HG03095 (cell line): ENCODE data around the gene FLRT2.

Source experiments
- ATAC-seq: cut with Tn5 transposase; IDR thresholded peaks from one replicate; pipeline ENCODE4 v1.9.1; 2021; ENCODE audit warnings: moderate library complexity; ENCODE audit not compliant: unreplicated experiment

The FLRT2 gene

DNA sequence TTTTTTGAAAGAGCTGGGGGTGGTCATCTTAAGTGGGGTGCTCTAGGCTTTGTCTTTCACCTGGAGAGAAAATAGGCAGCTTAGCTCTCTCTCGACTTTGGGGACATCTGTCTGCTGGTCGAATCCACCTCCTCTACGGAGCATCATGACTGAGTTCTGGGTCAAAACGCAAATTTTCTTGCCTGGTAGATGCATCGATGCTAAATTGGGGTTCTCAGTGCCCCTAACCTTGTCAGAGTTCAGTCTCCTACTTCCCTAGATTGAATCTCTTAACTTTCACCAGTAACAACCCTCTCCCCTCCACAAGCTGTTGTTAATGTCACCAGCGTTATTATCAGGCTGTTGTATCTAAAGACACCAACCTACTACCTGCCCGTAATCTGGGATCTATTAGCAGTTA lies 682 bp downstream of the FLRT2 start:
- no peak for ATAC-seq

DNA sequence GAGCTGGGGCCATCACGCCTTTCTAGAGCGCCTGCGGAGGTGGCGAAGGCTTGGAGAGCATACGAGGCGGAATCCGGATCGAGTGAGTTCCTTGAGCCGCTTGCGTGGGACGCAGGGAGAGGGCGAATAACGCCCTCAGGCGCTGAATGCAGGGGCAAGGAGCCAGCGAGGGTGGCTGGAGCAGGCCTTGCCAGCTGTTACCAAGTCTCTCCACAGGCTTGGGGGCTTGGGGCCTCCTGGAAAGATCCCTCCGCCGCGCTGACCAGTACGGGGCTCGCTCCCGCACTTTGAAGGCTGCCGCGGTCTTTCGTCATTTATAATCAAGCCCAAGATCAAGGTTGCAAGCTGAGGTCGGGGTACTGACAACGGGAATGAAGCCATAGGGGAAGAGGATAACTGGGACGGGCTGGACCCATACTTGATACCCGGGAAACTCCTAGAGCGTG lies 1.2 kb downstream of the FLRT2 start:
- no peak for ATAC-seq

DNA sequence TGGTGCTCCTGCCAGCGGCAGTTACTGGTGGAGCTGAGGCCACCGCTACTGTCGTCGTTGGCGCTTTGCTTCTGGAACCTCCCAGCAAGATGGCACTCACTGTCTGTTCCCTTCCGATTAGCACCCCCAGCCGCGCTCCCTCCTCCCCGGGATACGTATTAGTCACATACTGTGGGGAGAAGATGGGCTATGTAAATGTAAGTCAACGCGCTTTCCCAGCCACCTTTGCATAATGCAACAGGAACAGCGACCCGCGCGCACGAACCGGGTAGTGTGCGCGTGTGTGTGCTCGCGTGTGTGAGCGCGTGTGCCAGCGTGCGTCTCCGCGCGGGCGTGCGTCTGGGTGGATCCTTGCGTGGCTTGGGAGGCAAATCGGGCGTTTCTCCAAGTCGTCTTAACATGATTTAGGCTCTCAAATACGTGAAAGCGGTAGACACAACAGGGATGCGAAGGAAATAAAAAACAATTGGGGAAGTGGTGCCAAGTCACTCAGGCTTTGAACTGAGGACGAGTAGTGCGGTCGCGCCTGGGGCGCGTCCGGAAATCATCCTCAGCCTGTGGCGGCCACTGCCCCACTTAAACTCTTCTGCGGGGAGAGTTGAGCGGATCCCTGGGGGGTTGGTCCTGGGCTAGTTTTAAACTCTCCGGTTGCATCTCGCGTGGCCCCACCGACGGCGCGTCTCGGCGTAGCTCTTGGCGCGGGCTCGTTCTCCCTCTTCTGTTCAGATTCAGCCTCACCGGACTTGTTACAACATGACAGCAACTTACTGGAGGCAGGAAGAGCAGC lies 1.8 kb downstream of the FLRT2 start:
- no peak for ATAC-seq

DNA sequence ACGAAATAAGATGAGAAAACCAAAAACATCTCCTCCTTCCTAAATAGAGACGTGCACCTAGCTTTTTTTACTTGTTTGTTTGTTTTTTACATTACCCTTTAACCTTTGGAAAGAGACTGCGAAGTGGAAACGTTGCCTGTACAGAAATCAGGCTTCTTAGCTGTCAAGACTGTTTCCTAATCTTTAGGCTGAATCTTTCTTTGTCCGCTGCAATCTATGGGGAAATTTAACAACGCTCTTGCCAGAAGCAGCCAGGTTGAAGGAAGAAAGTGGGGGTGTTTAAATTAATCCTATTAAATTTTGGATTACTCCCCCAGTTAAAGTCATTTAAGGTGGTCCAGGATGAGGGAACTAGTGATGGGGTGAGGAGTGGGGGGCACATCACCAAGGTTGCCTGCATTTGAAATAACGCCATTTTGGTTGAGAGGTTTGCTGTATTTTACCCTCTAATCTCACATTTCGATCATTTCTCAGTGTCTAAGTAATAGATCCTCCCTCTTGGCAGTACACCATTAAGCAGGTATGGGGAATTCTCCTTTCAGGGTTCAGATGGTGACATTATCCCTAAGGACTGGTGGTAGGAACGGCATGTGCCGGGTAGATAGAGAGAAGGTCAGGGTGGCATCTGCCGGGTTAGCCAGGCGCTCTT lies 2.6 kb downstream of the FLRT2 start:
- ATAC-seq, result no peak

DNA sequence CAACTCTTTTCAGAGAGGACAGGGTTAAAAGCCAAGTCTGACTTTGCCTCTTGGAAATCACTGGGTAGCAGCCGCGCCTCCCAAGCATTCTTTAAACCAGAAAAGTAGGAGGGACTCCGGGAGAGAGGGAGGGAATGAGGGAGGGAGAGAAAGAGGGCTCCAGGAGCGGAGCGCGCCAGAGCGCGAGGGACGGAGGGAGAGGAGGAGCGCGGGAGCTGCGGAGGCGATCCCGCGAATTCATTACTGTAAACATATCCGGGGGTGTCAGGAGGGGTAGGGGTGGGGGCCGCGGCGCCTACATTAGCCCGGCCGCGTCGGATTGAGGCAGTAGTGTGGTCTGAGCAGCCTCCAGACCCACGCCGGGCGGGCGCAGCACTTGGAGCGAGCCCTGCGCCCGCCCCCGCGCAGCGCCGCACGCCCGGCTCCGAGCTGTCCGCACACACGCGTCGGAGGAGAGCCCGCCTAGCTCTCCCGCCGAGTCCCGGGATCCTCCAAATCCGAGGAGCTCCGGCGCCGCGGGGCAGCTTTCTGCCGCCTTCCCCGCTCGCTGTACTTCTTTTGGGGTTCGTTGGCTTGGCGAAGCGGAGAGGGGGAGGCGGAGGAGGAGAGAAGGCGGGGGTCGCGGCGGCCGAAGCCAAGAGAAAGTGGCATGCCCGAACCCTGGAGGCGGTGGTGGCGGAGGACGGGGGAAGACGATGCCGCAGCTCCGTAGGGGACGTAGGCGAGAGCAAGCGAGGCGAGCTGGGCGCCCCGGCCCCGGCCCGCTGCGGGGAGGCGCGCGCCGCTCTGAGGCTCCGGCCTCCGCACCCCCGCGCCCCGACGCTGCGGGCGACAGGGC lies 3.3 kb downstream of the FLRT2 start:
- ATAC-seq, result no peak

DNA sequence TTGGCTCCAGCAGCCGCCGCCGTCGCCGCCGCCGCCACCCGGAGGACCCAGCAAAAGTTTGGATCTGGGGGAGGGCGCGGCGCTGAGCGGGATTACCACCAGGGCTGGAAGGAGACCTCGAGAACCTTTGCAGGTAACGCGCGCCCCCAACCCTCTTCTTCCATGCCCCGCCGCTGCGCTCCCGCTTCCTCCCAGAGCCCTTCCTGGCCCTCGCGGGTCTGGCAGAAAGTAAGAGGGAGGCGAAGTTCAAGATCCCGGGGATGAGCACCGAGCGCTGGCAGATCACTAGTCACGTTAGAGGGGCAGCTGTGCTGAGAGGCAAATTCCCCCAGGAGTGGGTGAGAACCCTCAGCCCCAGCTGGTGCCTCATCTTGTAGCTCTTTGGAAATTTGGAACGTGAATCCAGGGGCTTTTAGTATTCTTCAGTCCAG lies 3.9 kb downstream of the FLRT2 start:
- ATAC-seq, result no peak

DNA sequence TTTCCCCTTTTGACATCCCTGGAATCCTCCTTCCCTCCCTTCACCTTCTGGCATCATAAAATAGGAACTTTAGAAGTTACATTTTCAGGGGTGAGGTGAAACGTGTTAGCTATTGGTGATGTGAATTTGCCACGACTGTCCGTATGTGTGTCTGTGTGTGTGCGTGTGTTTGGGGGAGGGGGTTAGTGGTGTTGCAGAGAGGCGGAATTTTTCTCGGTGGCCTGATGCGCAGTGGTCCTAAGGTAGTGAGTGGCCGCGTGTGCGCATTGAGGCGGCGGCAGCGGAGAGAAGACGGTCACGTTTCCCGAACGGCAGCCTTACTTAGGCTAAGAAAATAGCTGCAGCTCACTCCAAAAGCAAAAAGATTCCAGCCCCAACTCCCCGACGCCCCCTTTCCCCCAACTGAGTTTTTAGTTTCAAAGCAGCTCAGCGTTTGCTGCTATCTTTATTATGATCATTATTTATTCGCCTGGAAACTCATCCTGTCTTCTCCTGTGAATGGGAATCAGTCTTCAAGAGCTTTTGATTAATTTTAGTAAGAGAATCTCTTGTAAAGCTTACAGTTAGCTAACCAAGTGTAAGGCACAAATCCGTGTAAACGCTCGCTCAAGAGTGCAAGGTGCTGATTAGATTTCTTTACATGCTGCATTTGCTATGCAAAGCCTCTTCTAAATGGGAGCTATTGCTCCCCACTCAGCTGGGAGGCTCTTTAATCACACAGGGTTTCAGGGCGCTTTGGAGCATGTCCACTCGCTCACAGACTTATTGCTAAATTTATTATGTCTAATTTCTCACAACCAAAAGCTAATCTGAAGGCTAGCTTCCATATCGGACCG lies 4.7 kb downstream of the FLRT2 start:
- ATAC-seq, result no peak

DNA sequence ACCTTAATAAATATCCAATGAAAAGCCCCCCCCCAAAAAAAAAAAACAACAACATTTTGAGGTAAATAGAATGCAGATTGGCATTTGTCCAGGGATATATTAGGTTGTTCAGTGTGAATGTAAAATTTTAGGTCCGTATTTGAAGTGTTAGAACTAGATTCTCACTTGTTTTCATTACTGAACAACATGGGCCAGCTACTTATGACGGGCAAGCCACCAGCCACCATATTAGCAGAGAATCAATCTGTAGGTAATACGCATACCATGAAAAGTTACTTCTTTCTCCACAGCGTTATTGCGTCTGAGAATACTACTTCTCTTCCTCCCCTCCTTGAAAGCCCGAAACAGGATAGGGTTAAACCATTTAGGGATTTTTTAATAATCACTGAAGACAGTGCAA lies 5.4 kb downstream of the FLRT2 start:
- no peak for ATAC-seq

DNA sequence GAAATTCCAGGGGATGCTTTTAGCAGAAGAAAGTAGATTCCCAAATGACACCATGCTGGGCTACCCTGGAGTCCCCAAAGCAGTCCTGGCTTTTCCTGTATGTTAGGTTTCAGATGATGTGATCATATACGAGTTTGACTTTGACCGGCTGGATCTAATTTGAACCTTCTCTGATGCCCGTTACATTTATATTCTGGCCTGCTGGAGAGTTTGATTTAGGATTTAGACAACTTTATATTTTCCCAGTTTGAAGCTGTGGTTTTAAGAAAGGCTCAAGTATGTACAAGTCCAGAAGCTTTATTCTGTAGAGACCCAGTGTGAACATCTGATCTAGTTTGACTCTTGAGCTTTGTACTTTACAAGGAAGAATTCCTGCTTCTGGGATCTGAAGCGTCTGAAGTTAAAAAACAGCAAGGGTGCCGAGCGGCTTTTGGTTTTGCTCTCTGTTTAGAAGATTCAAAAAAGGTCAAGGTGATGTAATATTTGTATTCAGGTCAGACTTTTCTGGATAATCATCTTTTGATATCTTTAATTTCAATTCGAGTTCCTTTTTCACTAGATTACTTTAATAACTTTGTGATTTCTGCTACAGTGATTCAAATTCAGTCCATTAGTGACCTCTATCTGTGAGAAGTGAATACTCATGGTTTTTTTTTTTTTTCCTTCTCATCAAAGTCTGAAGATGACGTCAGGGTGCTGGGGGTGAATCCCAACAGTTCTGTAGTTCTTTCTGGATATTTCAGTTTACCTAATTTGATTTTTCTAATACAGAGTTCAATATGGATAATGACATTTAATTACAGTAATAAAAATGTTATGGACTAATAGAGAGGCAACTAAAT lies 6.3 kb downstream of the FLRT2 start:
- ATAC-seq, result no peak

DNA sequence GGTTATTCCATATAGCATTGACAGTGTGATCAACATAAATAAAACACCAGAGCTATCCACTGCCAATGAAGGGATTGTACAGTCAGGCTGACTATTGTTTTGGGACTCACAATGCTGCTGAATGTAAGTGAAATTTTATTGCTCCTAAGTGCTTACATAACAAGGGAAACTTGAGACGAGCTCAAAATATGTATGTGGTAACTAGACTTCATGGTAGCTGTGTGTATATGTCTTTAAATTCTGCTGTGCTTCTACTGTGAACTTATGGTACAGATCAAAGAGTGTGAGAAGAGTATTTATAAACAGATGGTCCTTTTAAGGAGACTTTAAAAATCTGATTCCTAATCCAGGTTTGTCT lies 6.9 kb downstream of the FLRT2 start:
- ATAC-seq, result no peak

DNA sequence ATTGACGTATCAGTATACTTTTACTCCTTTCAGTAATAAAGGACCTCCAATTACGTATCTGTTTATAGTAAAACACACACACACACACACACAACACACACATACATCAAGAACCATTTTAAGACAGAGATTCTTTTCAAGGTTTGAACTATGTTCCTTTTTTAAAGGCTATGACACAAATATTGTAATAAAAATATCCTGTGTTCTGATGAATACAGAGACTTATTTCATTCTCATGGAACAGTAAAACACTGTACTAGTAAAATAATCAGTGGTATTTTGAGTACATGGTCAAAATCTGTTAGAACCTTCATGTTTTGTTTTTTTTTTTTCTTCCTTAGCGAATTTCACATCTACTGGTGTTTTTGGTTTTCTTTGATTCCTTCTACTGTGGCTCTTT lies 7.6 kb downstream of the FLRT2 start:
- no peak for ATAC-seq

DNA sequence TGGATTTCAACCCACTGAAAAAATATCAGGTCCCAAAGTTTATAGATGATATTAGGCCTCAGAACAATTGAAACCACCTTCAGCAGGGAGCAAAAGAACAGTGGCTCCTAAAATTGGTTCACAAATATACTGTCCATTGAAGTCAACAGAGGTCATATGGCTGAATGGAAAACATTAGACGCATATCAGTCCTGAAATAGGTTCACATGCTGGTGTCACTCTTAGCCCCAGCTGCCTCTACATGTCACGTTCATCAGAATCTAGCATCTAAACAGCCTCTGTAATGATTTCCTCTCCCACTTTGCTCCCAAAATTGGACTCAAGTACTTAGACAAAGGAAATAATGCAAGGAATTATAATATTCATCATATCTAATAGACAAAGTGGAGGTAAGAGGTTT lies 8.7 kb downstream of the FLRT2 start:
- no peak for ATAC-seq

DNA sequence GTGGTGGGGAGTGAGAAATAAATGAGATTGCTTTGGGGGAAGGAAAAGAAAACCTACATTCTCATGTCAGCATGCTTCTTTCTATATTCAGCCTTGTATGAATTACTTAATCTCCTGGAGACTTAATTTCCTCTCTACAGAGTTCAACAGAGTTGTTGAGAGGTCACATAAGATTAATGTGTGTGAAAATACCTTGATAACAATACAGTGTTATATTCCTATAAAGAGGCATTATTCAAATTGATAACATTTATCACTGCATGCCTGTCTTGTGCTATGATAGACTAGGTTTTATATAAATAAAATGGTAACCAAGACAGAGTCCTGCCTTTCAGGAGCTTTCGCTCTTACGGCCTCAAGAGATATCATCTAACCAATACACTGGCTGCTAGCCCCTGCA lies 9.6 kb downstream of the FLRT2 start:
- ATAC-seq, result no peak

DNA sequence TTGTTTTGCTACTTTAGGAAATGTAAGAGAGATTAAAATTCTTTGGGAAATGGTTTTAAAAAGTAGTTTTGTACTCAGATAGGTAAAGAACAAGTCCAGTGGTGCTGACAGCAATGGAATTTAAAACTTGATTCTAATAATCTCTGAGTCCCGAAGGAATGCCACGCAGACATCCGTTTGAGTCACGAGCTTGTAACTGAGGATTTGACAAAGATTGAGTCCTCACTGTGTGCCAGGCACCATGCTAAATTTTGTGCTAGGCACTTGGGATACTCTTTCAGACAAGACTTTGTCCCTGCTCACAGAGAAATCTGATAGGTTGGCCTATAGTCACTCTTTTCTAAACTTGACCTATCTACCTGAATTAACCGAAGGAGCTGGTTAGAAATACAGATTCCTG lies 12.7 kb downstream of the FLRT2 start:
- ATAC-seq, result no peak

DNA sequence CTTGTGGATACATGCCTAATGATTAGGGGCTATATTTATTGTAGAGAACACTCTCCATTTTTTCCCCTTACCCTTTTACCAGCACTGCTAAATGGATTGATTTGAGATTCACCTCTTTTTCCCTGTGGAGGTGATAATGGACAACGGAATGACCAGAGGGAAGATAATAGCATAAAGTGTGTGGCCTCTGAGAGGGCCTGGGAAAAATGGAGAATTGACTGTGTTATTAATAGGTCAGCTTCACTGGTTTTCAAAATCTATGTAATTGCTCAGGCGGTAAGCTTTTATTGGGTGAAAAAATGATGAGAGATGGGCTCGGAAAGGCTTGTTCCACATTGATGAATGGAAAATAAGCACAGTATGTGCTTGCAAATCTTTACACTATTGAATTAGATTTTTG lies 15.8 kb downstream of the FLRT2 start:
- ATAC-seq, result no peak

DNA sequence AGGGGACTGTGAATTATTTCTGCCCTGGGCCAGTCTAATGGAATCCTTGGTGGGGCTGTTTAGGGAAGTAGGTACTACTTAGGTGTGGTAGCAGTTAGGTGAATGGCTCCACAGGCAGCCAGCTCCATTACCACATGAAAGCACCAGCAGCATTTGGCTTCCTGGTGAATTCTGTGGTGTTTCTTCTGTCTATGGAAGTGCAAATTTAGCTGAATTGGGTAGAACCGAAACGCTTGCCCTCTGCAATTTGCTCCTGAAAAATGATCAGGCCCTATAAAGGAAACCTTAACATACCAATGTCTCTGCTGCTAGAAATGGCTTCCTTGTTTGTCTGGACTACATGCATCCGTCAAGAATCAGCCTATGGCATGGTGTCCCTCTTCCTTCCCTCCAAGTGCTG lies 16.4 kb downstream of the FLRT2 start:
- no peak for ATAC-seq

DNA sequence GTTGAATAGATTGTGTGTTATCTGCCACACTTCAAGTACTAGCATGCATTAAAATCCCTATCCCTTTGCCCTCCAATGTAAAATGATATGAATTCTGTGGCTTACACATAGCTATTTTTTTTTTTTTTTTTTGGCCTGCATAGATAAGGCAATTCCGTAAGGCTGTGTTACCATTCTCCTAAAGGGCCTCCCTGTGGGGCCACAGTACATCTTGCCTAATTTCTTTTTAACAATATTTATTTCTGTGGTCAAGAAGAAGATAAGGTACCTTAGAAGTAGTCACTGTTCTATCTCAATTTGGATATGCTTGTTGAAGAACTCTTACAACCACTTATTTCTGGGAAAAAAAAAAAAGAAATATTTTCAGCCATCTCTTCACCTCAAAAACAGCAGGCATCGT lies 19.8 kb downstream of the FLRT2 start:
- no peak for ATAC-seq

DNA sequence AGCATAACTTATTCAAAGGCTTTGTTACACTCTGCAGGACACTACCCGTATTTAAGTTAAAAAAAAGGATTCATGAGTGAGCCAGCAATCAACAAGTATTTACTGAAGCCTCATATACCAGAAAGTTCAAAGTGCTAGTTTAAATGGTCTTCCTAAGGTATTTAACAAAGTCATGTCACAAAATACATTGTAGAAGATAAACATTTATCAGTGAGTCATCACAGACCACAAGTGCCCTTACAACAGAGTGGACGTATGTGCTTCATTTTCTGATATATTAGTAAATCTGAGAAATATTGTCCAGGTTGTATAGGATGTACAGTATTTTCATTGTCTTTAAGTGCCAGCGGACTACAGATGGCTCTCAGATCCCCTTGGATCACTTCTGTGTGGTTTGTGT lies 24.2 kb downstream of the FLRT2 start:
- no peak for ATAC-seq

DNA sequence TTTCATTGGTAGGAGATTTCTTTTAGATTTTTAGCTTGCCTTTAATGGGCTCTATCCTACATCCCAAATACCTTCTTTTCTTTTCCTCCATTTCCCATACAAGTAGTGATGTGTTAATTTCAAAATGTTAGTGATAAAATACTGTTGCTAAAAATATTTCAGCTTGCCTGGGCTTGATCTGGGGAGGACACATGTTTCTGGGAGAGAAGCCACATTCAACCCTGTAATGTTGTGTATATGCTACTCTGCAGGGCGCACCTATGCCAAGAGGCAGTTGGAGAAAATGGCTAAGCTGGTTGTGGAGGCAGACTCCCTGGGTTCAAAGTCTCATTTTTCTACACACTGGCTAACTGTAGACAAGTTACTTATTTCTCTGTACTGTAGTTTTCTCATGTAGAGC lies 26.3 kb downstream of the FLRT2 start:
- ATAC-seq, result no peak

DNA sequence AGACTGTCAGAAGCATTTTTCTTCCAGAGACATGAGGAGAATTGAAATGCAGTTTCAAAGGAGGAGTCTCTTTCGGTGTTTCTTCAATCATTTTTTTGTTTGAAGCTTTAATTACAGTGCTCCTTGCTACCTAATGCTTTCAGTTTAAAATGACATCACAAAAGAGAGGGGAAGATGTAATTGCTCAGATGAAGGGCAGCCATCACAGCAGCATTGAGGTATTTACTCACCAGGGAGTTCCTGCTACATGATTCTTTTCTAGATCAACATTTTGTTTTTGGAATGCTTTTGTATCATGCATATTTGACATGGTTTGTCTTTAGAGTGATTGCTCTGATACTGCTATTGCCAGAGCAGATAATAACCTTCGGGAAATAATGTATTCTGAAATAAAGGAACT lies 28.6 kb downstream of the FLRT2 start:
- ATAC-seq, result no peak
